Upper lobe of left lung (tissue), 6 donors: ENCODE results near the gene PHPT1. TPM values are rescaled to one million over a fixed set of nuclear protein-coding genes. Genes with fewer than 3 reads are reported as not detected.
"Not testable (repeated sequence)": the region's sequence is repeated elsewhere in the genome, so short reads cannot be mapped to it uniquely, and the experiment has no call there.

Experiments used
- ATAC-seq, 2 donors: fragments of 200-7000 bp; cut with Tn5 transposase; one replicate each; pipeline ENCODE4 v1.9.1; 2022; ENCODE audit warnings: mild to moderate bottlenecking in 2 of 2, moderate library complexity in 2 of 2; ENCODE audit not compliant: low FRiP score in 2 of 2
- DNase-seq, 2 donors: peaks; one replicate each; pipeline ENCODE4 v3.0.0-alpha.2; 2019 to 2020
- H3K27ac ChIP-seq, 4 donors: fragments of 200-600 bp; sonication (generic); one replicate each; pipeline ENCODE4 v1.5.1; 2016 to 2019
- H3K27me3 ChIP-seq, 4 donors: fragments of 200-600 bp; sonication (generic); one replicate each; pipeline ENCODE4 v1.5.1; 2017 to 2019
- H3K36me3 ChIP-seq, 4 donors: fragments of 200-600 bp; sonication (generic); one replicate each; pipeline ENCODE4 v1.5.1; 2016 to 2019
- H3K4me1 ChIP-seq, 4 donors: fragments of 200-600 bp; sonication (generic); one replicate each; pipeline ENCODE4 v1.5.1; 2018 to 2019
- H3K4me3 ChIP-seq, 4 donors: fragments of 200-600 bp; sonication (generic); one replicate each; pipeline ENCODE4 v1.5.1; 2017 to 2019; ENCODE audit warnings: mild to moderate bottlenecking in 2 of 4, moderate library complexity in 1 of 4
- H3K9me3 ChIP-seq, 4 donors: fragments of 200-600 bp; sonication (generic); one replicate each; pipeline ENCODE4 v1.5.1; 2018 to 2019
- CTCF ChIP-seq, 6 experiments: fragments of 450-650 bp in 4 of 6; fragments of 200-600 bp in 2 of 6; sonication (generic) in 2 of 6; IDR thresholded peaks; one replicate each; pipeline ENCODE4 v1.5.1; 2016 to 2019; ENCODE audit warnings: antibody characterized with exemption in 6 of 6
- EP300 ChIP-seq, 4 donors: sonication (generic); formaldehyde crosslinking; IDR thresholded peaks; one replicate each; pipeline ENCODE4 v1.5.1; 2017; ENCODE audit warnings: antibody characterized with exemption in 4 of 4, control low read depth in 2 of 4
- POLR2A ChIP-seq, 4 donors: fragments of 450-650 bp; IDR thresholded peaks; one replicate each; pipeline ENCODE4 v1.5.1; 2016 to 2017; ENCODE audit warnings: antibody characterized with exemption in 4 of 4, mild to moderate bottlenecking in 2 of 4
- POLR2AphosphoS5 ChIP-seq, 2 donors: sonication (generic); formaldehyde crosslinking; IDR thresholded peaks; one replicate each; pipeline ENCODE4 v1.5.1; 2017; ENCODE audit warnings: antibody characterized with exemption in 2 of 2
- WGBS, 2 donors: methylation state at CpG; one replicate each; pipeline ENCODE4 v1.1.5; 2017 to 2018; 5-methylcytosine and 5-hydroxymethylcytosine counted together
- total RNA-seq, 6 donors: library from RNA; depleted of rRNA in 4 of 6; stranded (reverse); fragments of >200 nt in 4 of 6; gene quantifications; one replicate each; pipeline versions ENCODE4 v1.1.0 to v1.2.1, GENCODE V29; 2016 to 2021
- donor health status: DM: no; HTN: no; CAD: no; lungs with moderate emphysema.
- donor health status: DM: no; HTN: yes; CAD: no; lungs with severe emphysema.

Gene PHPT1
- total RNA-seq, 6 donors from 2014 or later = 51.3 to 135 (median 64.1) TPM

- no peaks in the 10 kb centered on the region for H3K9me3 ChIP-seq
- WGBS, 2 donors = 91 to 92% methylated on average over 11 to 17 of the region's 29 CpGs
- H3K4me3 ChIP-seq = no peak overlapping the region
- DNase-seq (peak in 1 of 2 donors; percentile 66), ATAC-seq (no peak)
- TF ChIP-seq POLR2A (IDR thresholded peaks at IDR 0.05) = no peak
- peaks cover 17 to 25% (median 23%) of the 10 kb centered on the region in 4 donors for H3K4me1 ChIP-seq
- H3K27me3 ChIP-seq = peaks cover 0 to 5% (median 1%) of the 10 kb centered on the region in 4 donors
- peaks cover 0 to 59% (median 39%) of the 10 kb centered on the region in 4 donors for H3K36me3 ChIP-seq
- H3K27ac ChIP-seq = no peak overlapping the region
Observed at GRCh38 chr9:136838314-136839228, 10.6 kb upstream of the PHPT1 start.

DNA sequence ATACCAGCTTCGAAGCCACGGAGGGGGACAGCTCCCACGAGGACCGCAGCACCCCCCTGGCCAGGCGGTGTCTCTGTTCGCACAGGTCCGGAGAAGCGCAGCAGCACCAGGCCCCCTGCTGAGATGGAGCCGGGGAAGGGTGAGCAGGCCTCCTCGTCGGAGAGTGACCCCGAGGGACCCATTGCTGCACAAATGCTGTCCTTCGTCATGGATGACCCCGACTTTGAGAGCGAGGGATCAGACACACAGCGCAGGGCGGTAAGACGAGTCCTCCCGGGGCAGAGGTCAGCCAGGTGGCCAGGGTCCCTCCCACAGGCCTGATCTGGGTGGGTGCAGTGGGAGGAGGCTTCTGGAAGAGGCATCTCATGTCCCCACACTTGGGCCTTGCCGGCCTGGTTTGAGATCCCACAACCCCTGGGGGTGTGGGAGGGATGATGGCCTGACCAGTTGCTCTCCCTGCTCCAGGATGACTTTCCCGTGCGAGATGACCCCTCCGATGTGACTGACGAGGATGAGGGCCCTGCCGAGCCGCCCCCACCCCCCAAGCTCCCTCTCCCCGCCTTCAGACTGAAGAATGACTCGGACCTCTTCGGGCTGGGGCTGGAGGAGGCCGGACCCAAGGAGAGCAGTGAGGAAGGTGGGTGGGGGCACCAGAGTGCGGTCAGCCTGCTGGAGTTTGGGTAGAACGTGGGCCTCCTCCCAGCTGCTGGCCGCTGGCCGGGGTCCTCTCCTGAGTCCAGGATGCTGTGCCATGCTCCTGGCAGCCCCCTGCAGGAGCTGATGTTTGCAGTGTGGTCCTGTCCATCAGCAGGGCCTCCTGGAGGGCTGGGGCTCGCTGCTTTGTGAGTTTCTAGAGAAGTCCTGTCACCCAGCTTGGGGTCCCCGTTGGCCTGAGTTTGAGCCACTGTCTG, 9.7 kb upstream of the PHPT1 start:
- H3K4me1 ChIP-seq = peaks cover 25 to 34% (median 32%) of the 10 kb centered on the region in 4 donors
- H3K36me3 ChIP-seq = peaks cover 0 to 59% (median 34%) of the 10 kb centered on the region in 4 donors
- H3K27me3 ChIP-seq = peaks cover 0 to 12% (median 8%) of the 10 kb centered on the region in 4 donors
- H3K9me3 ChIP-seq = no peaks in the 10 kb centered on the region
- 91 to 93% methylated on average over 19 to 34 of the region's 36 CpGs for WGBS, 2 donors
- no peak overlapping the region for H3K4me3 ChIP-seq
- TF ChIP-seq POLR2A (IDR thresholded peaks at IDR 0.05) = no peak
- DNase-seq (peak in 1 of 2 donors; percentile 78), ATAC-seq (no peak)
- H3K27ac ChIP-seq = no peak overlapping the region

DNA sequence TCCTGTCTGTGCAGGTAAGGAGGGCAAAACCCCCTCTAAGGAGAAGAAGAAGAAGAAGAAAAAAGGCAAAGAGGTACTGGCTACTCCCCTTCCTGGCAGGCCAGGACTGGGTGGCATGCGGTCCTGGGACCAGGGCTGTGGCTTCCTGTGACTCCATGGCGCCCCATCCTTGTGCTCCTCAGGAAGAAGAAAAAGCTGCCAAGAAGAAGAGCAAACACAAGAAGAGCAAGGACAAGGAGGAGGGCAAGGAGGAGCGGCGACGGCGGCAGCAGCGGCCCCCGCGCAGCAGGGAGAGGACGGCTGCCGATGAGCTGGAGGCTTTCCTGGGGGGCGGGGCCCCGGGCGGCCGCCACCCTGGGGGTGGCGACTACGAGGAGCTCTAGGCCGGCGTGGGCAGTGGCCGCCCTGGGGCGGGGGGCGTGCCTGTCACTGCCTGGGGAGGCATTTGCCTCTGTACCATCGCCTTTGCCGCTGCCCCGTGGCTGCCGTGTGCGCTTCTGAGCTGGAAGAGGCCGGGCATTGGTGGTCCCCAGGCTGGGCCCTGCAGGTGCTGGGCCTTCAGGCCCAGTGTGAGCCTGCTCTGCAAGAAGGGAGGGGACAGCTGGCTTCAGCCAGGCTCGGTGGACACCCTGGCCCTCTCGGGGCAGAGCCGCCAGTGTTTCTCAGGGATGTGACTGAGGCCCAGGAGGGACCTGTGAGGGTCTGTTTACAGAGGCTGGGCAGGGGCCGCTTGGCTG, 8.9 kb upstream of the PHPT1 start:
- DNase-seq = peak in 1 of 2 donors; percentile 85
- Histone ChIP-seq H3K27ac (no peak overlapping the region), H3K36me3 (peaks cover 0 to 56% (median 34%) of the 10 kb centered on the region in 4 donors), H3K9me3 (no peaks in the 10 kb centered on the region), H3K4me3 (no peak overlapping the region), H3K27me3 (peaks cover 0 to 17% (median 13%) of the 10 kb centered on the region in 4 donors), H3K4me1 (peaks cover 28 to 41% (median 34%) of the 10 kb centered on the region in 4 donors)
- no peak for TF ChIP-seq POLR2A (IDR thresholded peaks at IDR 0.05)
- TF ChIP-seq EP300 (IDR thresholded peaks at IDR 0.05) = no peak
- TF ChIP-seq POLR2AphosphoS5 (IDR thresholded peaks at IDR 0.05) = no peak
- TF ChIP-seq CTCF (IDR thresholded peaks at IDR 0.05) = no peak
- no peak for ATAC-seq
- WGBS, 2 donors = 83 to 85% methylated on average over 12 to 21 of the region's 32 CpGs

DNA sequence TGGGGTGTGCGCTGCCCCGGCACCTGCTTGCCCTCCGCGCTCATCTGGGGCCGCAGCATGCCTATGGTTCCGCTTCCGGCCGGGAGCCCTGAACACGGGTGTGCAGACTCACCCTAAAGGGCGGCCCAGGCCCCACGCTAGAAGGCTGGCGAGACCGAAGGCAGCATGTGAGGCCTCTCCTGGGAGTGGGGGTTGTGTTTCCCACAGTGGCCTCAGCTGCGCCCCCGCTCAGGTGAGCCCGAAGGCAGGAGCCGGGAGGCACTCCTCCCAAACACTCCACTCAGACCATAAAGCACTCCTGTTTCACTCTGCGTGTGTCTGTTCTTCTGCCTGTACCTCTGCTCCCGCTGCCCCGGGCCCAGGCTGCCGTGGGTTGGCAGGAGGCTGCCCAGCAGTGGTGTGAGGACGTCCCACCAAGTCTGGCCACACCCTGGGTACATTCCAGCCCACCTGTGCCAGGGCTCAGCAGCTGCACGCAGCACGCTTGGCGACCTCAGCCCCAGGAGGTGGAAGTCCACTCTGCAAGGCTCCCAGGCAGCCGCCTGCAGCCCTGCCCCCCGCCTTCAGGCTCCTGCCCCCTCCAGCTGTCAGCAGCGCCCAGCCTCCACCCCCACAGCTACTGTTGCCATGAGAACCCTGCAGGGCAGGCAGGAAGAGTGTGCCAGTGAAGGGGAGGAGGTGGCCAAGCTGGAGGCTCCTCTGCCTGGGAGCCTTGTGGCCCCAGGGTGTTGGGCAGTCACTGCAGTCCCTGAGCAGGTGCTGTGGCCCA, 8.1 kb upstream of the PHPT1 start:
- no peak for ATAC-seq
- DNase-seq = peak in 1 of 2 donors; percentile 81
- TF ChIP-seq POLR2A (IDR thresholded peaks at IDR 0.05) (no peak), CTCF (IDR thresholded peaks at IDR 0.05) (no peak), EP300 (IDR thresholded peaks at IDR 0.05) (no peak), POLR2AphosphoS5 (IDR thresholded peaks at IDR 0.05) (no peak)
- no peaks in the 10 kb centered on the region for H3K9me3 ChIP-seq
- H3K36me3 ChIP-seq = peaks cover 0 to 49% (median 31%) of the 10 kb centered on the region in 4 donors
- H3K4me3 ChIP-seq = no peak overlapping the region
- peaks cover 32 to 48% (median 38%) of the 10 kb centered on the region in 4 donors for H3K4me1 ChIP-seq
- WGBS, 2 donors = 68 to 79% methylated on average over 11 to 25 of the region's 28 CpGs
- H3K27me3 ChIP-seq = peaks cover 0 to 25% (median 20%) of the 10 kb centered on the region in 4 donors
- no peak overlapping the region for H3K27ac ChIP-seq

DNA sequence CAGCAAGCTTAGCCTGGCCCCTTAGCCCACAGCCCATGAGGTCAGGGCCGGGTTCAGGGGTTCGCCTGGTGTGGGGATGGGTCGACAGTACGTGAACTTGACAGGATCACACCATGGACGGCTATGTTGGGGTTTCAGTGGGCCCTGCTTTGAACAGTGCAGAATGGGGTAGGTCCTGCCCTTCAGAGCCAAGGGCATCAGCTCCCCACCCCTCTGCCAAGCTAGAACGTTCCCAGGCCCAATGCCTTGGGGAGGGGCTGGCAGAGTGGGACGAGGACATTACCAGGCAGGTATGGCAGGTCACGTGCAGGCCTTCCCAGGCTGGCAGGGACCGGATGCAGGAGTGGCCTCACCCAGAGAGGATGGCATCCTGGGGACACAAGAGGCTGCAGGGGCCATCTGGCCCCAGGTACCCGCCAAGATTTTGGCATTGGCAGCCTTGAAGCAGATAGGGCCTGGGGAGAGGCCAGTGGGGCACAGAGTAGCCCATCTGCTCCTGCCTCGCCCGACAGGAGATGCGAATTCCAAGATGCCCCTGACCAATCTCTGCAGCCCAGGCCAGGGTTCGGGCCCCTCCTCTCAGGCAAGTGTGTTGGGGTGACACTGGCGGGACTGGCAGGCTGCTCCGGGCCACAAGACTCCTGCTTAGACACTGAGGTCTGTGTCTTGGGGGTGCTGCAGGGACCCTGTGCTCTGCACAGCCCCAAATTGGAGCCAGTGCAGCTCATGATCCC, 7.4 kb upstream of the PHPT1 start:
- Histone ChIP-seq H3K36me3 (peaks cover 0 to 42% (median 30%) of the 10 kb centered on the region in 4 donors), H3K4me1 (peaks cover 36 to 56% (median 44%) of the 10 kb centered on the region in 4 donors), H3K27me3 (peaks cover 0 to 32% (median 27%) of the 10 kb centered on the region in 4 donors), H3K4me3 (peak overlapping the region in 3 of 4 donors; percentile 39 to 55 (median 46))
- not testable (repeated sequence) for ATAC-seq, H3K9me3 ChIP-seq, DNase-seq, H3K27ac ChIP-seq
- WGBS, 2 donors = 50 to 82% methylated on average over 6 to 11 of the region's 16 CpGs
